Omental fat pad (tissue), 4 donors: ENCODE data around the gene COQ3. TPM values are rescaled to one million over a fixed set of nuclear protein-coding genes. Genes with fewer than 3 reads are reported as not detected.

Source experiments
- ATAC-seq: fragments of 150-250 bp; one replicate; pipeline ENCODE4 v1.9.1; 2016; ENCODE audit warnings: mild to moderate bottlenecking, moderate library complexity; ENCODE audit not compliant: low FRiP score
- DNase-seq: peaks from one replicate; pipeline ENCODE4 v3.0.0-alpha.2; 2019; ENCODE audit warnings: low spot score
- total RNA-seq, 4 donors: library from RNA; depleted of rRNA; stranded (reverse); fragments of >200 nt; gene quantifications; one replicate each; pipeline ENCODE4 v1.1.0, GENCODE V29; 2016
- TF ChIP-seq, protein P1 (sequence below), 3 donors: fragments of 450-650 bp; IDR thresholded peaks; one replicate each; pipeline ENCODE4 v1.5.1; 2016 to 2017; ENCODE audit warnings: antibody characterized with exemption in 3 of 3, mild to moderate bottlenecking in 3 of 3, moderate library complexity in 2 of 3

The COQ3 gene
- total RNA-seq, 4 donors from 2014 or later: 1.2 to 4.5 (median 4.0) TPM

GRCh38 chr6:99415446-99415845 lies 21.5 kb upstream of the COQ3 start:
- TF ChIP-seq, protein P1, sequence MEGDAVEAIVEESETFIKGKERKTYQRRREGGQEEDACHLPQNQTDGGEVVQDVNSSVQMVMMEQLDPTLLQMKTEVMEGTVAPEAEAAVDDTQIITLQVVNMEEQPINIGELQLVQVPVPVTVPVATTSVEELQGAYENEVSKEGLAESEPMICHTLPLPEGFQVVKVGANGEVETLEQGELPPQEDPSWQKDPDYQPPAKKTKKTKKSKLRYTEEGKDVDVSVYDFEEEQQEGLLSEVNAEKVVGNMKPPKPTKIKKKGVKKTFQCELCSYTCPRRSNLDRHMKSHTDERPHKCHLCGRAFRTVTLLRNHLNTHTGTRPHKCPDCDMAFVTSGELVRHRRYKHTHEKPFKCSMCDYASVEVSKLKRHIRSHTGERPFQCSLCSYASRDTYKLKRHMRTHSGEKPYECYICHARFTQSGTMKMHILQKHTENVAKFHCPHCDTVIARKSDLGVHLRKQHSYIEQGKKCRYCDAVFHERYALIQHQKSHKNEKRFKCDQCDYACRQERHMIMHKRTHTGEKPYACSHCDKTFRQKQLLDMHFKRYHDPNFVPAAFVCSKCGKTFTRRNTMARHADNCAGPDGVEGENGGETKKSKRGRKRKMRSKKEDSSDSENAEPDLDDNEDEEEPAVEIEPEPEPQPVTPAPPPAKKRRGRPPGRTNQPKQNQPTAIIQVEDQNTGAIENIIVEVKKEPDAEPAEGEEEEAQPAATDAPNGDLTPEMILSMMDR (IDR thresholded peaks at IDR 0.05): no peak
- no peak for DNase-seq
- no peak for ATAC-seq

- TF ChIP-seq, protein P1 (IDR thresholded peaks at IDR 0.05): no peak
- ATAC-seq (no peak), DNase-seq (no peak)
Observed at GRCh38 chr6:99412065-99412464, 18.1 kb upstream of the COQ3 start.

DNA sequence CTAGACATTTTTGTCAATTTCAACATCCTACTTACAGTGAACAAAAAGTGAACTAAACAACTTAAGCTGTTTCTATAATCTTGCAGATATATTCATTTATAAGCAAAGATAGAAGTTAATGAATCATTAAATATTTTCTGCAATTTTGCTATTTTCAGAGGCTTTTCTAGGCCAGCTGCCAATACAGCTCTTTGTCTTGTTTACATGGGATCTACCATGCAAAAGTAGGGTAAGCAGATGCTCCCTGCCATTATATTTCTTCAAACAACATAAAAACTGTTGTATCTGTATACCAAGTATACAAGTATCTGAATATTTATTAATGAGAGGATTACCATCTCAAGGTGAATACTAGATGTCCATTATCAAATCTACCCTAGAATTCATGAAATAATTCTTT lies 15.7 kb upstream of the COQ3 start:
- ATAC-seq: no peak
- TF ChIP-seq, protein P1 (IDR thresholded peaks at IDR 0.05): no peak

DNA sequence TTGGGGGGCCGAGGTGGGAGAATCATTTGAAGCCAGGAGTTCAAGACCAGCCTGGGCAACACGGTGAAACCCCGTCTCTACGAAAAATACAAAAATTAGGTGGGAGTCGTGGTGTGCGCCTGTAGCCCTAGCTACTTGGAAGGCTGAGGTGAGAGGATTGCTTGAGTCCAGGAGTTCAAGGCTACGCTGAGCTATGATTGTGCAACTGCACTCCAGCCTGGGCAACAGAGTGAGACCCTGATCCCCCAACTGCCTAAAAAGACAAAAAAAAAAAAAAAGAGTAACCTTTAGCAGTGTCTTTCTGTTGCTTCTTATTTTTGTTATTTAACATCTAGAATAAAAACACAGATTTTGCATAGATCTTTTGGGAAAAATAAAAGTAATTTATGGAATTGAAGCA lies 13.1 kb upstream of the COQ3 start:
- TF ChIP-seq, protein P1 (IDR thresholded peaks at IDR 0.05): no peak
- DNase-seq (no peak), ATAC-seq (no peak)

More for the DNA sequence above, 15.7 kb upstream of the COQ3 start:
- no peak for DNase-seq

DNA sequence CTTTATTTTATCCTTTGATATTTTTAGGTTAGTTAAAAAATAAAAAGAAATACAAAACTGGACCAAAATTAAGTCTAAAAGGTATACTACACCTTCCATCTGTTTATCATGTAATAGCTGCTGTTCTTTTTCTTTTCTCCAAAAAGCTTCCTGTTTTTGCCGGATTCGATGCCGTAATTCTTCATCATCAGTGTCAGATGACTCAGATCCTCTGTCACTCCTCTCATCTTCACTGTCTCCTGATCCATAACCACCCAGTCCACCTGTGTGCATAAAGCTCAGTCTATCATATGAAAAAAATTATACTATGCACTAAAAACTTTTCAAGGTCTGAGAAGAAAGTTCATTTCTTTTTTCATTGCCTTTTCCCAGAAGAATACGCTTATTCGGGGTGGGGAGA lies 8.5 kb upstream of the COQ3 start:
- TF ChIP-seq, protein P1 (IDR thresholded peaks at IDR 0.05): no peak

DNA sequence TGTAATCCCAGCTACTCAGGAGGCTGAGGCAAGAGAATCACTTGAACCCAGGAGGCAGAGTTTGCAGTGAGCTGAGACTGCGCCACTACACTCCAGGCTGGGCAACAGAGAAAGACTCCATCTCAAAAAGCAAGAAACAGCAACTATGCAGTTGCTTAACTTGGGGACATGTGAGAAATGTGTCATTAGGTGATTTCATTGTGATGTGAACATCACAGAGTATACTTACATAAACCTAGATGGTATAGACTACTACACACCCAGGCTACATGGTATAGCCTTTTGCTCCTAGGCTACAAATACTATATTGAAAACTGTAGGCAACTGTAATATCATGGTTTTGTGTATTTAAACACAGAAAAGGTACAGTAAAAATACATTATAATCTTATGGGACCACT lies 3.3 kb upstream of the COQ3 start:
- ATAC-seq (no peak), DNase-seq (no peak)
- TF ChIP-seq, protein P1 (IDR thresholded peaks at IDR 0.05): no peak

More for the DNA sequence above, 8.5 kb upstream of the COQ3 start:
- DNase-seq (no peak), ATAC-seq (no peak)

DNA sequence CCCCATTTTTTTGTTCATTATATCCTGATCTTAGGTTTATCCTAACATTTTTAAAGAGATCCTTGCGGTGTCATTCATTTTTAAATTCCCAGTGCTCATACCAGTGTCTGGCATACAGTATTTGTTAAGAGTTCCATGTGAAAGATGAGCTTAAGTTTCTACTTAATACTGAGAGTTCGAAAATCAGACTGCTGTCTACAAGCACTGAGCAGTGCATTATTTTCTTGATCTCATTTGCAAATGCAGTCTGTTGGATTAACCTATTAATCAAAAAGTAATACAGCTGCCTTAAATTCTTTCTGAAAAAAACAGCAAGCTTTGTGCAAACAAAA lies 663 bp downstream of the COQ3 start:
- TF ChIP-seq, protein P1 (IDR thresholded peaks at IDR 0.05): no peak
- DNase-seq: no peak
- ATAC-seq: no peak
